Kidney epithelial cell (primary cell): Measurements from ENCODE around the gene VSIG2. TPM values are rescaled to one million over a fixed set of nuclear protein-coding genes. Genes with fewer than 3 reads are reported as not detected.
"Not testable (repeated sequence)": the region's sequence is repeated elsewhere in the genome, so short reads cannot be mapped to it uniquely, and the experiment has no call there.

Experiments
- DNase-seq: peaks from one replicate; pipeline ENCODE4 v3.0.0-alpha.2; 2010; ENCODE audit warnings: low read depth
- H3K27me3 ChIP-seq: 2 replicates; pipeline ENCODE4 v1.6.0; 2011; ENCODE audit warnings: low read length; ENCODE audit not compliant: control insufficient read depth, insufficient read depth
- H3K36me3 ChIP-seq: 2 replicates; pipeline ENCODE4 v1.5.1; 2011; ENCODE audit warnings: low read length; ENCODE audit not compliant: control insufficient read depth, insufficient read depth
- H3K4me3 ChIP-seq: 2 replicates; pipeline ENCODE4 v1.5.1; 2011; ENCODE audit warnings: low read depth, mild to moderate bottlenecking, control low read depth, low read length
- CTCF ChIP-seq: IDR thresholded peaks from 2 replicates; pipeline ENCODE4 v1.5.1; 2011; ENCODE audit warnings: mild to moderate bottlenecking, moderate library complexity, low read length, control low read depth, inconsistent platforms; ENCODE audit not compliant: insufficient read depth, poor library complexity, severe bottlenecking
- total RNA-seq: library from RNA; depleted of rRNA; stranded (reverse); fragments of >200 nt; gene quantifications from 2 replicates; pipeline ENCODE4 v1.2.3, GENCODE V29; 2015

Gene VSIG2
- total RNA-seq, 1 donor from 2014 or later: 0.50 TPM

- DNase-seq: no peak
- Histone ChIP-seq H3K27me3 (no peaks in the 10 kb centered on the region), H3K4me3 (no peak overlapping the region), H3K36me3 (no peaks in the 10 kb centered on the region)
- no peak for TF ChIP-seq CTCF
Observed at GRCh38 chr11:124783002-124783401, 30.9 kb upstream of the VSIG2 start.

GRCh38 chr11:124779568-124779967, 27.5 kb upstream of the VSIG2 start:
- Histone ChIP-seq H3K4me3 (no peak overlapping the region), H3K36me3 (no peaks in the 10 kb centered on the region), H3K27me3 (no peaks in the 10 kb centered on the region)
- DNase-seq: no peak
- no peak for TF ChIP-seq CTCF

GRCh38 chr11:124778281-124778680, 26.2 kb upstream of the VSIG2 start:
- Histone ChIP-seq H3K4me3 (no peak overlapping the region), H3K36me3 (no peaks in the 10 kb centered on the region), H3K27me3 (no peaks in the 10 kb centered on the region)
- no peak for DNase-seq
- TF ChIP-seq CTCF: peak; percentile 28

GRCh38 chr11:124776865-124777645, 25.0 kb upstream of the VSIG2 start:
- no peaks in the 10 kb centered on the region for H3K27me3 ChIP-seq
- DNase-seq: no peak
- TF ChIP-seq CTCF: no peak
- no peaks in the 10 kb centered on the region for H3K36me3 ChIP-seq
- no peak overlapping the region for H3K4me3 ChIP-seq

GRCh38 chr11:124770959-124771358, 18.9 kb upstream of the VSIG2 start:
- H3K4me3 ChIP-seq: not testable (repeated sequence)

GRCh38 chr11:124769806-124770774, 18.0 kb upstream of the VSIG2 start:
- no peaks in the 10 kb centered on the region for H3K27me3 ChIP-seq
- H3K36me3 ChIP-seq: no peaks in the 10 kb centered on the region
- TF ChIP-seq CTCF: no peak
- no peak overlapping the region for H3K4me3 ChIP-seq
- no peak for DNase-seq

More at GRCh38 chr11:124770959-124771358, 18.9 kb upstream of the VSIG2 start:
- H3K36me3 ChIP-seq, H3K27me3 ChIP-seq, DNase-seq: not testable (repeated sequence)
